Measurements from ENCODE around the gene MCMBP.

Gene MCMBP

DNA sequence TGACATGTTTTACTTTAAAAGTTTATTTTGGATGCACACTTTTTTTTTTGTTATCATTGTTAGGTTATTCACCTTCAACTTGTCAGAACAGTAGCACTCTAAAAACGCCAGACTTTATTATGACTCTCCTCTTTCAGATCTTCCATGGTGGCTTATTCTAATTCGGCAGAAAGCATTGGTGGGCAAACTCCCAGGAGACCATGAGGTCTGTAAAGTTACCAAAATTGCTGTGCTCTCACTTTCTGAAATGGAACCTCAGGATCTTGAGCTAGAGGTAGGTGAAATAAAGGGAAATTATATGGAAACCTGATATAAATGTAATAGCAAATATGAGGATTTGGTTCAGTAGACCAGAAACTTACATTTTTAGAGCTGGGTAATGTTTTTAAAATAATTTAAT is 91.1 kb downstream of the MCMBP start:
- DNase-seq = no peak

DNA sequence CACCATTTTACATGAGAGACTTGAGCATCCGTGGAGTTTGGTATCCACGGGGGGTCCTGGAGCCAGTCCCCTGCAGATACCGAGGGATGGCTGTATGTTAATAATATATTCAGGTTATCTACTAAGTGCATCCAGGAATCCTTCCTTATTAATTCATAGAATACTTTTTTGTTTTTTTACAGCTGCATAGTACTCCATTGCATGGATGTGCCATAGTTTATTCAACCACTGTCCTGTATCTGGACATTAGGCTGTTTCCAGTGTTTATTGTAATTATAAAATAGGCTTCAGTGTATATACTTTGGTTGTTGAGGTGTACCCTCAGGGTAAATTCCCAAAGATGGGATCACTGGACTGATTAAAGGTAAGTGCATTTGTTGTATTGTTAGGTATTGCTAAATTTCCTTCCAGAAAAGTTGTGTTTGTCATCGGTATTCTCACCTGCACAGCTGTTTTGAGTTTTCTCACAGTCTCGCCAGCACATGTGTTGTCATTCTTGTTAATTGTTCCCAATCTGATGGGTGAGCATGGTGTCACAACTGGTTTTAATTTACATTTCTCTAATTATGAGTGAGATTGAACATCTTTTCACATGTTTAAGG is 91.7 kb downstream of the MCMBP start:
- DNase-seq = no peak
